PC-9 (cell line): Measurements from ENCODE around the gene ELMO1. TPM values are rescaled to one million over a fixed set of nuclear protein-coding genes. Genes with fewer than 3 reads are reported as not detected.

Experiments
- BruUV-seq: library from RNA; stranded (reverse); fragments of 400-500 nt; replicated peaks from 2 replicates; lab custom pipeline; 2021; lab: Mats Ljungman, UMichigan
- CTCF ChIA-PET: fragments of 300-600 bp; sonication (Branson Sonifier 250); formaldehyde crosslinking; loops from one replicate; lab custom pipeline; 2022; ENCODE audit warnings: antibody characterized with exemption; lab: Charles Lee
- POLR2A ChIA-PET: fragments of 300-600 bp; sonication (Branson Sonifier 250); formaldehyde crosslinking; loops from one replicate; lab custom pipeline; 2022; ENCODE audit warnings: antibody characterized with exemption; ENCODE audit not compliant: unreplicated experiment; lab: Charles Lee
- DNase-seq, 2 experiments: peaks; one replicate each; pipeline versions ENCODE4 v3.0.0 to v3.0.0-alpha.2; 2015 to 2022; ENCODE audit warnings: mixed read lengths in 1 of 2
- H2AFZ ChIP-seq: fragments of 200-600 bp; sonication (generic); 2 replicates; pipeline ENCODE4 v1.8.1; 2017; ENCODE audit warnings: antibody characterized with exemption
- H3F3A ChIP-seq: fragments of 200-600 bp; sonication (generic); 2 replicates; pipeline ENCODE4 v1.8.1; 2017; ENCODE audit warnings: antibody characterized with exemption, mild to moderate bottlenecking, low read depth; ENCODE audit not compliant: insufficient read depth
- H3K27ac ChIP-seq: fragments of 200-600 bp; sonication (generic); 2 replicates; pipeline ENCODE4 v1.6.1; 2016; ENCODE audit warnings: mixed run types
- H3K27me3 ChIP-seq: fragments of 200-600 bp; sonication (generic); 2 replicates; pipeline ENCODE4 v1.6.1; 2016; ENCODE audit warnings: low read depth, mixed run types; ENCODE audit not compliant: insufficient read depth
- H3K36me3 ChIP-seq: fragments of 200-600 bp; sonication (generic); 2 replicates; pipeline ENCODE4 v1.6.1; 2016; ENCODE audit warnings: low read depth, mixed run types
- H3K4me1 ChIP-seq: fragments of 200-600 bp; sonication (generic); replicated peaks from 2 replicates; pipeline ENCODE4 v1.6.1; 2016; ENCODE audit warnings: mixed run types; ENCODE audit not compliant: insufficient read depth
- H3K4me2 ChIP-seq: fragments of 200-600 bp; sonication (generic); 2 replicates; pipeline ENCODE4 v1.6.1; 2017; ENCODE audit warnings: mixed run types
- H3K4me3 ChIP-seq: fragments of 200-600 bp; sonication (generic); 2 replicates; pipeline ENCODE4 v1.6.1; 2016; ENCODE audit warnings: mixed run types
- H3K79me2 ChIP-seq: fragments of 200-600 bp; sonication (generic); 2 replicates; pipeline ENCODE4 v1.6.1; 2017; ENCODE audit warnings: low read depth, mixed run types
- H3K9me2 ChIP-seq: fragments of 200-600 bp; sonication (generic); 2 replicates; pipeline ENCODE4 v1.8.1; 2017; ENCODE audit warnings: mild to moderate bottlenecking; ENCODE audit not compliant: insufficient read depth
- H3K9me3 ChIP-seq: fragments of 200-600 bp; sonication (generic); 2 replicates; pipeline ENCODE4 v1.8.1; 2016; ENCODE audit warnings: low read depth; ENCODE audit not compliant: insufficient read depth
- H4K20me1 ChIP-seq: fragments of 200-600 bp; sonication (generic); 2 replicates; pipeline ENCODE4 v1.8.1; 2017; ENCODE audit not compliant: insufficient read depth
- CTCF ChIP-seq: fragments of 200-600 bp; sonication (generic); conservative IDR thresholded peaks from 2 replicates; pipeline ENCODE4 v1.6.1; 2017; ENCODE audit warnings: mixed run types, antibody characterized with exemption, mild to moderate bottlenecking, moderate library complexity
- EZH2 ChIP-seq: fragments of 200-600 bp; sonication (generic); IDR thresholded peaks from 2 replicates; pipeline ENCODE4 v1.8.0; 2017; ENCODE audit warnings: antibody characterized with exemption, low read depth
- intact Hi-C: fragments of 100-400 bp; cut with micrococcal nuclease; formaldehyde crosslinking; loops from one replicate; pipeline ENCODE4 v1.10.0; 2022; ENCODE audit not compliant: unreplicated experiment
- total RNA-seq: library from RNA; stranded (reverse); gene quantifications from 2 replicates; pipeline ENCODE4 v1.2.3, GENCODE V29; 2021

The ELMO1 gene
- total RNA-seq, 1 experiment from 2014 or later: 4.8 TPM

DNA sequence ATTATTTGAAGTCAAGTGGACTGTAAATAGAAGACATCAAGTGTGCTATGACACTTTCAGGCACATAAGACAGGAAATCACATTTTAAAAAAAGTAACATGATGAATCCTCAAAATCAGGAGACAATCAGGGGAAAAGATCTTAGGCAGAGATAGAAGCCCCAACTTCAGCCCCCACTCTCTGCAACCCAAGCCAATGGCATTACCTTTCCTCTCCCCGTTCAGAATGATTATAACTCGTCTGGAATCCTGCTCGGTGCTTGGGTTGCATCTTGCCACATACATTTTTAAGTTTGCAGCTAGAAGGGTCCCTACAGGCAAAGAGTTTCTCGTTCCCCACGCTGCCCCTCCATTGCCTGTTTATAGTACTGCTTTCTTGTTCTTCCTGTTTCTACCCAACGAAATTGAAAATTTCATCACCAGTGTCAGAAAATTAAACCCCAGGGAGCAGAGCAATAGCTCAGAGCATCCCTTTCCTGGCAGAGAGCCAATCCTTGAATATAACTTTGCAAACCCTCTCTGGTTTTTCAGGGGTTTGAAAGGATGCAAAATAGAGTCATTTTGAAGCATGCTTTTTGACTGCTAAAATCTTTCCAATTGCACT, 463.9 kb downstream of the ELMO1 start:
- intact Hi-C loops: loop anchor here (5.0 kb wide), 1 partner anchor 212 kb away; no protein-coding TSS in a partner anchor
- H3K36me3 ChIP-seq: no peaks in the 10 kb centered on the region
- DNase-seq: no peak
- H3F3A ChIP-seq: no peaks in the 10 kb centered on the region
- no peak overlapping the region for H2AFZ ChIP-seq
- POLR2A ChIA-PET: no interaction called here
- no peaks in the 10 kb centered on the region for H3K9me3 ChIP-seq
- H3K27ac ChIP-seq: no peak overlapping the region
- H3K4me2 ChIP-seq: no peak overlapping the region
- no peaks in the 10 kb centered on the region for H3K79me2 ChIP-seq
- BruUV-seq: no TSS peak
- no peak overlapping the region for H3K4me3 ChIP-seq
- peaks cover 41% of the 10 kb centered on the region for H3K27me3 ChIP-seq
- CTCF ChIA-PET: no interaction called here
- TF ChIP-seq CTCF: no peak
- TF ChIP-seq EZH2: no peak
- H3K9me2 ChIP-seq: no peaks in the 10 kb centered on the region
- H3K4me1 ChIP-seq: no peaks in the 10 kb centered on the region
- no peaks in the 10 kb centered on the region; the same call in 1 of the 2 replicates for H4K20me1 ChIP-seq

DNA sequence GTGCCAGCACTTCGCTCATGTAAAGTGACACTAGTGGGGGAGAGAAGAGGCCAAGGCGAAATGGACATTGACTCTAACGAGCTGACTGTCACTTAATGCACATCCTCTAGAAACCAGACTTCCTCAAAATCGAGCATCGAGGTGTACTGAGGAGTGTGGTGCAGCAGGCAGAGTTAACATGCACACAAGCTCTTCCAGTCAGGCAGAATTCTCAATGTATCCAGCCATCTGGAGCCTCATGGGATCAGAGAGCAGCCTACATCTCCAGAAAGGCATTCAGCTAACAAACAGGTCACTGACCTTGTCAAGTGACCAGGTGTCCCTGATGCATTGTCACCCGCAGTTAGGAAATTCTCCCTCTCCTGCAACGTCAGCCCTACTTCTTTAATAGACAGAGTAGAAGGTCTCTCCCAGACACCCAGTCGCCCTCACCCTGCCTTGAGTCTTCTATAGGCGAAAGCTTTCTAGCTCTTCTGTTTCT, 464.6 kb downstream of the ELMO1 start:
- intact Hi-C loops: no loop called here
- H3K9me3 ChIP-seq: no peaks in the 10 kb centered on the region
- no peak overlapping the region for H3K4me3 ChIP-seq
- no peaks in the 10 kb centered on the region for H3F3A ChIP-seq
- BruUV-seq: no TSS peak
- no peak overlapping the region for H3K4me2 ChIP-seq
- TF ChIP-seq EZH2: no peak
- POLR2A ChIA-PET: no interaction called here
- H3K4me1 ChIP-seq: no peaks in the 10 kb centered on the region
- H3K79me2 ChIP-seq: no peaks in the 10 kb centered on the region
- H3K36me3 ChIP-seq: no peaks in the 10 kb centered on the region
- H3K27me3 ChIP-seq: peaks cover 48% of the 10 kb centered on the region
- no peak for DNase-seq
- H3K27ac ChIP-seq: no peak overlapping the region
- H2AFZ ChIP-seq: no peak overlapping the region
- H3K9me2 ChIP-seq: no peaks in the 10 kb centered on the region
- H4K20me1 ChIP-seq: no peaks in the 10 kb centered on the region; the same call in 1 of the 2 replicates
- CTCF ChIA-PET: interaction anchor here (0.6 to 0.7 kb wide), 3 partner anchors 14 to 1352 kb away, joined by 3 to 5 read pairs (median 4); no protein-coding TSS in a partner anchor

DNA sequence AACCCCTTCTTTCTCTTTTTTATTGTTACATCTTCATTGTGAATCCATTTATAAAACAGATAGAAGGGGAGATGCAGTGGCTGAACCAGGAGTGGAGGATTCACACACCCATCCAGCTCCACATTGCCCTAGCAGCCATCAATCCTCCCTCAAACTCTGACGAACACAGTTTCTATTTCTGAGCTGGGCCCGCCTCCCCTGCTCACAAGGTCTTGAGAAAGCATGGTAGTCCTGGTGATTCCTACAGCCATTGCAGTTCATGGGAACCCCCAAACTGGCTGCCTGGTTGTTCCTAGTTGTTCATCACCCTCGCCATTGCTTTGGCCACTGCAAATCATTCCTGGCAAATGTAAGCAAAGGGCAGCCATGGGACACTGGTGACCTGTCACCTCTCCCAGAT, 465.9 kb downstream of the ELMO1 start:
- H3K36me3 ChIP-seq: no peaks in the 10 kb centered on the region
- no peaks in the 10 kb centered on the region for H3F3A ChIP-seq
- H4K20me1 ChIP-seq: no peaks in the 10 kb centered on the region; the same call in 1 of the 2 replicates
- no peaks in the 10 kb centered on the region for H3K9me2 ChIP-seq
- BruUV-seq: no TSS peak
- H3K4me1 ChIP-seq: no peaks in the 10 kb centered on the region
- no peak overlapping the region for H3K27ac ChIP-seq
- intact Hi-C loops: no loop called here
- H3K27me3 ChIP-seq: peaks cover 54% of the 10 kb centered on the region
- no peak overlapping the region for H3K4me3 ChIP-seq
- ChIA-PET CTCF (no interaction called here), POLR2A (no interaction called here)
- H3K9me3 ChIP-seq: no peaks in the 10 kb centered on the region
- TF ChIP-seq EZH2: no peak
- no peak for TF ChIP-seq CTCF
- DNase-seq: no peak
- H3K79me2 ChIP-seq: no peaks in the 10 kb centered on the region
- no peak overlapping the region for H2AFZ ChIP-seq
- no peak overlapping the region for H3K4me2 ChIP-seq
